Posterior cingulate gyrus (tissue), 11 donors: ENCODE results near the gene AUTS2.

Source experiments
- DNase-seq, 10 donors: peaks; one replicate each; pipeline versions ENCODE4 v3.0.0 to v3.0.0-alpha.2; 2020 to 2021; ENCODE audit warnings: mixed read lengths in 3 of 10
- intact Hi-C: fragments of 100-400 bp; cut with DNase I; formaldehyde crosslinking; loops from one replicate; pipeline ENCODE4 v1.15.1; 2023

Gene AUTS2

GRCh38 chr7:69620063-69620462, 21.8 kb downstream of the AUTS2 start:
- intact Hi-C loops = no loop called here
- DNase-seq = no peak

GRCh38 chr7:69620650-69621049, 22.4 kb downstream of the AUTS2 start:
- intact Hi-C loops = no loop called here
- DNase-seq = no peak

GRCh38 chr7:69622014-69622835, 23.9 kb downstream of the AUTS2 start:
- intact Hi-C loops = no loop called here
- DNase-seq = no peak

GRCh38 chr7:69622960-69623359, 24.7 kb downstream of the AUTS2 start:
- no peak for DNase-seq
- intact Hi-C loops = no loop called here

GRCh38 chr7:69624435-69625230, 26.4 kb downstream of the AUTS2 start:
- intact Hi-C loops = no loop called here
- no peak for DNase-seq

- no peak for DNase-seq
- intact Hi-C loops = no loop called here
These were observed 27.0 kb downstream of the AUTS2 start for GRCh38 chr7:69625238-69625637.

- intact Hi-C loops = no loop called here
- DNase-seq = no peak
These were observed 27.5 kb downstream of the AUTS2 start for GRCh38 chr7:69625798-69626197.

- intact Hi-C loops = no loop called here
- DNase-seq = no peak
These were observed 32.0 kb downstream of the AUTS2 start for GRCh38 chr7:69630292-69630691.

- no peak for DNase-seq
- intact Hi-C loops = no loop called here
These were observed 32.9 kb downstream of the AUTS2 start for GRCh38 chr7:69631131-69631530.

- DNase-seq = no peak
- intact Hi-C loops = no loop called here
These were observed 34.0 kb downstream of the AUTS2 start for GRCh38 chr7:69632280-69632679.

- no peak for DNase-seq
- intact Hi-C loops = no loop called here
These were observed 35.0 kb downstream of the AUTS2 start for GRCh38 chr7:69633122-69633831.

GRCh38 chr7:69635555-69636185, 37.4 kb downstream of the AUTS2 start:
- intact Hi-C loops = no loop called here
- DNase-seq = no peak

GRCh38 chr7:69638674-69639073, 40.4 kb downstream of the AUTS2 start:
- DNase-seq = no peak
- intact Hi-C loops = no loop called here

GRCh38 chr7:69640216-69640615, 41.9 kb downstream of the AUTS2 start:
- no peak for DNase-seq
- intact Hi-C loops = no loop called here

- no peak for DNase-seq
- intact Hi-C loops = no loop called here
These were observed 42.8 kb downstream of the AUTS2 start for GRCh38 chr7:69640925-69641594.

- intact Hi-C loops = no loop called here
- no peak for DNase-seq
These were observed 45.0 kb downstream of the AUTS2 start for GRCh38 chr7:69643265-69643664.

- DNase-seq = no peak
- intact Hi-C loops = no loop called here
These were observed 45.6 kb downstream of the AUTS2 start for GRCh38 chr7:69643708-69644445.

GRCh38 chr7:69645683-69646082, 47.4 kb downstream of the AUTS2 start:
- DNase-seq = no peak
- intact Hi-C loops = no loop called here

- intact Hi-C loops = no loop called here
- no peak for DNase-seq
These were observed 52.9 kb downstream of the AUTS2 start for GRCh38 chr7:69651101-69651590.
